ENCODE data around the gene VCAN. TPM values are rescaled to one million over a fixed set of nuclear protein-coding genes. Genes with fewer than 3 reads are reported as not detected.

VCAN gene
- total RNA-seq, 1 donor = 1,493 TPM

DNA sequence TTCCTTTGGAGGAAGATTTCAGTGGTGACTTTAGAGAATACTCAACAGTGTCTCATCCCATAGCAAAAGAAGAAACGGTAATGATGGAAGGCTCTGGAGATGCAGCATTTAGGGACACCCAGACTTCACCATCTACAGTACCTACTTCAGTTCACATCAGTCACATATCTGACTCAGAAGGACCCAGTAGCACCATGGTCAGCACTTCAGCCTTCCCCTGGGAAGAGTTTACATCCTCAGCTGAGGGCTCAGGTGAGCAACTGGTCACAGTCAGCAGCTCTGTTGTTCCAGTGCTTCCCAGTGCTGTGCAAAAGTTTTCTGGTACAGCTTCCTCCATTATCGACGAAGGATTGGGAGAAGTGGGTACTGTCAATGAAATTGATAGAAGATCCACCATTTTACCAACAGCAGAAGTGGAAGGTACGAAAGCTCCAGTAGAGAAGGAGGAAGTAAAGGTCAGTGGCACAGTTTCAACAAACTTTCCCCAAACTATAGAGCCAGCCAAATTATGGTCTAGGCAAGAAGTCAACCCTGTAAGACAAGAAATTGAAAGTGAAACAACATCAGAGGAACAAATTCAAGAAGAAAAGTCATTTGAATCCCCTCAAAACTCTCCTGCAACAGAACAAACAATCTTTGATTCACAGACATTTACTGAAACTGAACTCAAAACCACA is 67.4 kb downstream of the VCAN start:
- DNase-seq (ENCODE audit: low read depth) = no peak
- TF ChIP-seq, protein P1, sequence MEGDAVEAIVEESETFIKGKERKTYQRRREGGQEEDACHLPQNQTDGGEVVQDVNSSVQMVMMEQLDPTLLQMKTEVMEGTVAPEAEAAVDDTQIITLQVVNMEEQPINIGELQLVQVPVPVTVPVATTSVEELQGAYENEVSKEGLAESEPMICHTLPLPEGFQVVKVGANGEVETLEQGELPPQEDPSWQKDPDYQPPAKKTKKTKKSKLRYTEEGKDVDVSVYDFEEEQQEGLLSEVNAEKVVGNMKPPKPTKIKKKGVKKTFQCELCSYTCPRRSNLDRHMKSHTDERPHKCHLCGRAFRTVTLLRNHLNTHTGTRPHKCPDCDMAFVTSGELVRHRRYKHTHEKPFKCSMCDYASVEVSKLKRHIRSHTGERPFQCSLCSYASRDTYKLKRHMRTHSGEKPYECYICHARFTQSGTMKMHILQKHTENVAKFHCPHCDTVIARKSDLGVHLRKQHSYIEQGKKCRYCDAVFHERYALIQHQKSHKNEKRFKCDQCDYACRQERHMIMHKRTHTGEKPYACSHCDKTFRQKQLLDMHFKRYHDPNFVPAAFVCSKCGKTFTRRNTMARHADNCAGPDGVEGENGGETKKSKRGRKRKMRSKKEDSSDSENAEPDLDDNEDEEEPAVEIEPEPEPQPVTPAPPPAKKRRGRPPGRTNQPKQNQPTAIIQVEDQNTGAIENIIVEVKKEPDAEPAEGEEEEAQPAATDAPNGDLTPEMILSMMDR (IDR thresholded peaks at IDR 0.05; ENCODE audit: insufficient read depth, low read length) = no peak
- no peak overlapping the region for H3K4me3 ChIP-seq (ENCODE audit: low read depth, low read length)

DNA sequence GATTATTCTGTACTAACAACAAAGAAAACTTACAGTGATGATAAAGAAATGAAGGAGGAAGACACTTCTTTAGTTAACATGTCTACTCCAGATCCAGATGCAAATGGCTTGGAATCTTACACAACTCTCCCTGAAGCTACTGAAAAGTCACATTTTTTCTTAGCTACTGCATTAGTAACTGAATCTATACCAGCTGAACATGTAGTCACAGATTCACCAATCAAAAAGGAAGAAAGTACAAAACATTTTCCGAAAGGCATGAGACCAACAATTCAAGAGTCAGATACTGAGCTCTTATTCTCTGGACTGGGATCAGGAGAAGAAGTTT is 67.9 kb downstream of the VCAN start:
- no peak overlapping the region for H3K4me3 ChIP-seq (ENCODE audit: low read depth, low read length)
- DNase-seq (ENCODE audit: low read depth) = no peak
- TF ChIP-seq, protein P1 (IDR thresholded peaks at IDR 0.05; ENCODE audit: insufficient read depth, low read length) = no peak

DNA sequence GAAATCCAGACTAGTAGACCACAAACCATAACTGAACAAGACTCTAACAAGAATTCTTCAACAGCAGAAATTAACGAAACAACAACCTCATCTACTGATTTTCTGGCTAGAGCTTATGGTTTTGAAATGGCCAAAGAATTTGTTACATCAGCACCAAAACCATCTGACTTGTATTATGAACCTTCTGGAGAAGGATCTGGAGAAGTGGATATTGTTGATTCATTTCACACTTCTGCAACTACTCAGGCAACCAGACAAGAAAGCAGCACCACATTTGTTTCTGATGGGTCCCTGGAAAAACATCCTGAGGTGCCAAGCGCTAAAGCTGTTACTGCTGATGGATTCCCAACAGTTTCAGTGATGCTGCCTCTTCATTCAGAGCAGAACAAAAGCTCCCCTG is 68.6 kb downstream of the VCAN start:
- DNase-seq (ENCODE audit: low read depth) = peak; percentile 50
- TF ChIP-seq, protein P1 (IDR thresholded peaks at IDR 0.05; ENCODE audit: insufficient read depth, low read length) = no peak
- H3K4me3 ChIP-seq (ENCODE audit: low read depth, low read length) = no peak overlapping the region

DNA sequence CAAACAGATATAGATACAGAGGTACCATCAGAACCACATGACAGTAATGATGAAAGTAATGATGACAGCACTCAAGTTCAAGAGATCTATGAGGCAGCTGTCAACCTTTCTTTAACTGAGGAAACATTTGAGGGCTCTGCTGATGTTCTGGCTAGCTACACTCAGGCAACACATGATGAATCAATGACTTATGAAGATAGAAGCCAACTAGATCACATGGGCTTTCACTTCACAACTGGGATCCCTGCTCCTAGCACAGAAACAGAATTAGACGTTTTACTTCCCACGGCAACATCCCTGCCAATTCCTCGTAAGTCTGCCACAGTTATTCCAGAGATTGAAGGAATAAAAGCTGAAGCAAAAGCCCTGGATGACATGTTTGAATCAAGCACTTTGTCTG is 69.2 kb downstream of the VCAN start:
- no peak overlapping the region for H3K4me3 ChIP-seq (ENCODE audit: low read depth, low read length)
- DNase-seq (ENCODE audit: low read depth) = no peak
- TF ChIP-seq, protein P1 (IDR thresholded peaks at IDR 0.05; ENCODE audit: insufficient read depth, low read length) = no peak

DNA sequence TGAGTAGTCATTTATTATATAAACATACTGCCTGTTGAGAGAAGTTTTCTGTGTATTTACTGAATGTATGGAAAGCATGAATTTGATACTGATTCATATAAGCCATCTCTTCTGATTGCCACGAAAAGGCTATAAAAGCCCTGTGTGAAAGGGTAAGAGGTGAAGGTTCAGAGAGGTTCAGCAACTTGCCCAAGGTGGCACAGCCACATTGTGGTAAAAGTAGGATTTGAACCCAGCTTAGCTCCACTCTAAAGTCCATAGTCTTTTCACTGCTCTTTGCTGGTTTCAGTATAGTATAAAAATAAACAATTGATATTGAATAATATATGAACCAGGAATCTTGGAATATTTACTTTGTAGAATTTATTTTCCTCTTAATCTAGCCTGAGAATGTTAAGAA is 71.3 kb downstream of the VCAN start:
- no peak for DNase-seq (ENCODE audit: low read depth)
- TF ChIP-seq, protein P1 (IDR thresholded peaks at IDR 0.05; ENCODE audit: insufficient read depth, low read length) = no peak
- H3K4me3 ChIP-seq (ENCODE audit: low read depth, low read length) = no peak overlapping the region

DNA sequence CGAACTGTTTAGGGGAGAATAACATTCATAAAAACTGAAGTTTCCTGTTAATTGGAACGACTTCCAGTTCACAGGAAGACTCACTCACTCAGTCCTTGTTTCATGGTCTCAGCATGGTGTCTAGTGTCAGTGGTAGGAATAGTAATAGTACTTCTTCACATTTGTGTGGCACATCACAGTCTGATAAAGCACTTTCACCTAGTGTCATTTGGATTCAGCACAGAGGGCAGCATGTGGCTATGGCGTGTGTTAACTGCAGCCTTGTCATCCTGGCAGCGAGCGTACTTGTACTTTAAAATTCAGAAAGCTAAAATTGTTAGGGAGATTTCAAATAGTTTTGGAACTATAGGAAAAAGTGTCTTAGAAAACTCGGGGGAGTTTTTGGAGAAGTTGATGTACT is 72.4 kb downstream of the VCAN start:
- TF ChIP-seq, protein P1 (IDR thresholded peaks at IDR 0.05; ENCODE audit: insufficient read depth, low read length) = no peak
- no peak for DNase-seq (ENCODE audit: low read depth)
- H3K4me3 ChIP-seq (ENCODE audit: low read depth, low read length) = no peak overlapping the region

DNA sequence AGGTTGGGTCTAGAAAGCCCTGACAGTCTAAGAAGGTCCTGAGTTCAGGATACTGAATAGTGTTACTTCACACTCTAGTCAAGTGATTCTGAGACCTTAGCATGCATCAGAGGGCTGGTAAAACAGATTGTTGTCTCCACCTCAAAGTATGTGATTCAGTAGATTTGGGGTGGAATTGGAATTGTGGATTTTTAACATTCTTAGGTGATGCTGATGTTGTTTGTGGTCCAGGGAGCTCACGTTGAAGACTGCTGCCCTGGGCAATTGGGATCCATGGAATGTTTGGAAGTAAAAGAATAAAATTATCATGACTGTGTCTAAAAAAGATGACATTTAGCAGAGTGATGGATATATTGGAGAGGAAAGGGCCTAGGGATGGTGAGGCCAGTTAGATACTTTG is 75.6 kb downstream of the VCAN start:
- peak; percentile 78 for DNase-seq (ENCODE audit: low read depth)
- TF ChIP-seq, protein P1 (IDR thresholded peaks at IDR 0.05; ENCODE audit: insufficient read depth, low read length) = no peak
- no peak overlapping the region for H3K4me3 ChIP-seq (ENCODE audit: low read depth, low read length)

Data from fibroblast of the aortic adventitia (primary cell).